Activated T-cell treated with anti-CD3 and anti-CD28 coated beads, Interleukin-2, amount 50 U/mL, for 48 hours (primary cell): ENCODE results near the gene ATP6V1B1.

Experiments used
- DNase-seq, 2 experiments: peaks; one replicate each; pipeline ENCODE4 v3.0.0-alpha.2; 2020

The ATP6V1B1 gene

DNA sequence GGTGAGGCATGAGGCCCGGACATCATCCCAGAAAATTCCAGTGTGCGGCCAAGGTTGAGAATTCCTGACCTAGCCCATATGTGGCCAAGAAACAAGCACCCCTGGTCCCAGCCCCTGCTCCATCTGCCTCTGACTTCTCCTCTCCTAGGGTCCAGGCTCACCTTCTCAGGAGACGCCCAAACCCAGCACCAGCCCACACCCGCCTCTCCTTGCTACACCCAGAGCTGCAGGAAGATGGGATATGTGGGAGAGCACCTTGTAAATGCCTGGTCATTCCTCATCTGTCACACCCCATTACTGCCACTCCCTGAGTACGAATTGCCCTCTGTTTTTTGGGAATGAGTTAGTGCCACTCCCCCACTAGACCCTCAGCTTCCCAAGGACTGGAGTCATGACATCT, 7.3 kb upstream of the ATP6V1B1 start:
- DNase-seq: peak in 1 of 2 experiments; percentile 13

DNA sequence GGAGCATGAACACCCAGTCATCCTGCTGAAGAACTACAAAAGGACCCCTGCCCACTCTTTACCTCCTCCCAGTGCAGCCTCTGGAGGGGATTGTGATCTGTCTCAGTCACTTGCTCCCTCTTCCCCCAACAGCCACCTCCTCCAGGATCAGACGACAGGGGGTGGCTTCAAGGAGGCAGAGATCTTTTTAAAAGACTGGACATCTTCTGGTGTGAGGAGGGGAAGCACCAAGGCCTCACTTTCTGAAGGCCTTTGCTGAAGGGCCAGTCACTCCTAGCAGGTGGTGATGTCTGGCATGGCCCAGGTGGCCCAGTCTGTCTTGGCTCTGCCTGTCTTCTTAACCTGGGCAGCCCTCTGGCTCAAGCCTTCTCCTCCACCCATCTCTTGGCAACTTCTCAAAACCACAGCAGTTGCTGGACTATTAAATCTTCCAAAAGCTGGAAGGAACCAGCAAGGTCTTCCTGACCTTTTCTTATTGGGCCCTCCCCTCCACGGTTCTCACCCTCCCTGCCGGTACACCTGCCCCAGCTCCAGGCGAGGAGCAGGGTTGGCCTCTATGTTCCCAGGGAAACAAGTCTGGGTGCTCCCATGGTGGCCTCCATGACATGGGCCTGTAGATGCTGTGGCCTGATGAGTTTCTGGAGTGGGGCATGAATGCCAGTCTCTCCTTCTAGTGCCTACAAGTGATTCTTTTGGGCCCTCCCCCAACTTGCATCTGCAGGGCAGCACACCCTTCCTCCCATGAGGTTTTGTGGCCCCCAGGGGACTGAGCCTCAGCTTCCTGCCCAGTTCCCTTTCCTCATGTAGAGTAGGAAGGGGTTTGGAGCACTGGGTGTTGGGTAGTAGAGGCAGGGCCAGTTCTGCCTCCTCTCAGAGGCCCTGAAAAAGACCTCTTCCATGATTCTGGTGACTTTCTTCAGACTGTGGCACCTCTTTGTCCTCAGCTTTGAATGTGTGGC, 5.0 kb upstream of the ATP6V1B1 start:
- DNase-seq: peak in 1 of 2 experiments; percentile 9

DNA sequence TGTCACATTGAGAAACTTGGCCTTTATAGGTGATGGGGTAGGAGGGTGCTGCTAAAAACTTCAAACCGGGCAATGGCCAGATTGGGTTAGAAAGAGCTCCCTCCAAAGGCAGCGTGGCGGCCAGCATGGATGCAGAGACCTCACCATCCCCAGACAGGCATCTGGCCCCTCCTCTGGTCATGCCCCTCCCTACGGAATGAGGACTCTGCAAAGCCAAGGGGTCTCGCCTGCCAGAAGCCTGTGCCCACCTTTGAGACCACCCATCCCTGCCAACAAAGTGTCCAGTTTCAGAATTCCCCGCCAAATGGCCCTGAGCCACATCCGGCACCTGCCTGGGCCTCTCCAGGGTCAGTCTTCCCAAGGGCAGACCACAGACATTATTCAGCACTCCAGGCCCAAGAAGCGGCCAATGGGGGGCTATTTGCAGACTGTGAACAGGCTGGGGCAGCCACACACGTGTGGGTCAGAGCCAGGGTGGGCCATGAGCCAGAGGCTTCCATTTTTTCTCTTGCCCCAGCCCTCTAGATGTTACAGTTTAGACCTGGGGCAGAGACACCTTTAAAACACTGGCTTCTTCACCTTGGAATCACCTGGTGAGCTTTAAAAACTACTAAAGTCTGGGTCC, 4.2 kb upstream of the ATP6V1B1 start:
- no peak for DNase-seq

- no peak for DNase-seq
Observed at GRCh38 chr2:70932631-70933230, 3.0 kb upstream of the ATP6V1B1 start.

DNA sequence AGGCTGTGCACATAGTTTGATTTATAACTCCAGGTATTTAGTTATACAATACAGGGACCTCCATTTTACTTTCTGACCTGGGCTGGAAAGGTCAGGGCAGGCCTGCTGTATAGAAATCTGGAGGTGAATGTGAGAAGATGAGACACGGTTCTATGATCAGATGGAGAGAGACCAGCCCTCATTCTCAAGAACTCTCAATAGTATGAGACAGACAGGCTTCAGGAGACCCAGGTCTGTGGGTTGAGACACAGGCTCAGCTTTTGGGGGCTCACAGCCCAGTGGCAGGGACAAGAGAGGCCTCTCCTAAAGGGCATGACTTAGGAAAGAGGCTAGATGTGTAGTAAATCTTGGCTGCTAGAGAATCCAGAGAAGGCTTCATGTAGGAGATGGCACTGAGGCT, 719 bp upstream of the ATP6V1B1 start:
- DNase-seq: peak in 1 of 2 experiments; percentile 6

DNA sequence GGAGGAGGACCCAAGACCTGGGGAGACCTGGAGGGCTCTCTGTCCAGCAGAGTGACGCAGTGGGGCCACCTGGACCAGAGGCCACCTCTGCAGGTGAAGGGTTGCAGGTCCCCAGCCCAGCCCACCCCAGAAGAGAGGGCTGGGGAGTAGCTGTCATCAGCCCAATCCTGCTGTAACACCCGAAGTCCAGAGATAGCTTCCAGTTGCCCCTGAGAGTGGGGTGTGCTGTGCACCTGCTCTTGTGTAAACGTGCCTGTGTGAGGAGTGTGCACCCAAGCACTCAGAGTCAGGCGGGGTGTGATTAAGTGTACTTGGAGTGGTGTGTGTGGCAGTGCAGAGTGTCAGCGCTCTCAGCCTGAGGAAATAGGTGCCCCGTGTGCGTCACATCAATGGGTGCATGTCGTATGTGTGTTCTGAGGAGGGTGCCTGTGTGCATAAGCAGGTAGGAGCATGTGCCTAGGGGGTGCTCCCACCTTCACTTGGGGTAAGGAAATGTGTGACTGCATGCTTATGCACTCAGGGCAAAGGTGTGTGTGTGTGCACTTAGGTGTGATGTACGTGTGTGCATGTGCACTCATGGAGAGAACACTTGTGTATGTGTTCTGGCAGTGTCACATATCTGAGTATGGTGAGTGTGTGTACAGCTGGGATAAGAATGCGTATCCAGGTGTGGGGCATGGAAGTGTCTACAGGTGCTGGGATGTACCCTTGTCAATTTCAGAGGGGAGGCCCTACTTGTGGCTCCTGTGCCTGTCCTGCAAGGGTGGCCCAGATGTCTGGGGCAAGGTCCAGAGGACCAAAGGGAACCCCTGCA, 672 bp downstream of the ATP6V1B1 start:
- peak in 1 of 2 experiments; percentile 11 for DNase-seq

DNA sequence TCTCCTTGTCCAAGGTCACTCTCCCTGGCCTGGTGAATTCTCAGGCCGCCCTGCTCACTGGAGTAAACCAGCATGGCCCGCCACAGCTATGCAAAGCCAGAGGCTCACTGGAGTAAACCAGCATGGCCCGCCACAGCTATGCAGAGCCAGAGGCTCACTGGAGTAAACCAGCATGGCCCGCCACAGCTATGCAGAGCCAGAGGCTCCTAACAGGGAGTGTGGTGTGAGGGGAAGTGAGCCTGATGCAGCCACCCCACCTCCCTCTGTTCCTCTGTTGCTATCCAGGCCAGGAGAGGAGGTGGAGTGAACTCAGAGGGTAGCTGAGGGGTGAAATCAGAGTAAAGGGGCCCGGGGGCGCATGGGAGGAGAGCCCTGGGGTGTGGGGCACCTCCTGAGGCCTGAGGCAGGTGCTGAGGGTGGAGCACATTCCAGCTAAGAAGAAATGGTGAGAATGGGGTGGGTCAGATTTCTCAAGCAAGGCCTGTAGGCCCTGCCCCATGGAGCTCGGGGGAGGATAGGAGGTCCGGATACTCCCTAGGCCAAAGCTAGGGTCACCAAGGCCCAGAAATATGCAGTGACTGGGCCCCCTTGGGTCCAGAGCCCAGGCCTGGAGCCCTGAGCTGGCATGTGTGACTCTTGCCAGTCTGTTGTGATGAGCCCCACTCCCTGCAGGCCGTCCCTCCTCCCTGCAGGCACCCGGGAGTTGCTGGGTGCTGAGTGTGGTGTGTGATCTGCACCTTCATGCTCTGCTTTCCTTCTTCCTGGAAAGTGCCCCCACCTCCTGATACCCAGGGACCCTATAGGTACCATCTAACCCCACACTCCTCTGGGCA, 1.5 kb downstream of the ATP6V1B1 start:
- peak in 1 of 2 experiments; percentile 10 for DNase-seq

DNA sequence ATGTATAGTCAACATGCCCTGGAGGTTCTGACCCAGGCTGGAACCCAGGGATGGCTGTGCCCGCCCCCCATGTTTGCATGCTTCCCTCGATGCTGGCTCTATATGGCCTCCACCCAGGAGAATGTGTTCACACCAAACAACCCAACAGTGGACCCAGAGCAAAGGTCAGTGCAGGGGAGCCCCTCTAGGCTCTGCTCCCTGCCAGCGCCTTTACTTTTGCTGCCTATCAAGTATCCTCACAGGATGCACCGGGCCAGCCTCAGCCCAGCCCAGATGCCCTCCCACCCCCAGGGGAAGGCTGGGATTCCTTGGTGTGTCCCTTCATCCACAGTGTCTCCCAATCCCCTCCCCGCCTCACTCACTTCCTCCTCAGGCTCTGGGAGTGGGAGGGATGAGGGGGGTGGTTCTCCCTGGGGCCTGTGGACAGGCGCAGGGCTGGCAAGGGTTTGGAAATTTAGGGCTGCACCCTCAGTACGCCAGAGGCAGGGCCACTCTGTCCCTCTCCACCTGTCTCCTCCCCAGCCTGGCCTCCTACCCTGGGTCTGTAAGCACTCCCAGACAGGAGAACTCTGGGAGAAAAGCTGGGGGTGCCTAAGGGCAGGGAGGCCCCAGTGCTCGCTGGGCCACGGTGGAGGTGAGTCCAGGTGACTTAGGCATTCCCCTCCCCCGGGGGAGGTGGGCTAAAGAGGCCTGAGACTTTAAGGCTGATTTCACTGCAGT, 2.3 kb downstream of the ATP6V1B1 start:
- DNase-seq: no peak

GRCh38 chr2:70938586-70938950, 2.9 kb downstream of the ATP6V1B1 start:
- DNase-seq: no peak

- DNase-seq: no peak
Observed at GRCh38 chr2:70939001-70939838, 3.5 kb downstream of the ATP6V1B1 start.

- DNase-seq: no peak
Observed at GRCh38 chr2:70939839-70940580, 4.3 kb downstream of the ATP6V1B1 start.

DNA sequence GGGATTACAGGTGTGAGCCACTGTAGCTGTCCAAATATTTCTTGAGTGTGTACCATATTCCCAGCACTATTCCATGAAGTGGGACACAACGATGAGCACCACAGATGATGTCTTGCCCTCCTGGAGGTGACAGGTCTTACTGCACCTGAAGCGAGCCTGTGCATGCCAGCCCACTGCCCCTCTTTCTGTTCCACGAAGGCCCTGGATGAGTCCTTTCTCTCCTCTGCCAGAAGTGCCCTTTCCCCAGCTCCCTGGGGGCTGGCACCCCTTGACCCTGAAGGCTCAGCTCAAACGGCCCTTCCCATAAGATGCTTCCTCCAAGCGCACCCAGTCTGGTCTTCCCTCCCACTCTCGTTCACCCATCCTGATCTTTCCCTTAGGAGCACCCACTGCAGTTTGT, 5.5 kb downstream of the ATP6V1B1 start:
- DNase-seq: no peak

DNA sequence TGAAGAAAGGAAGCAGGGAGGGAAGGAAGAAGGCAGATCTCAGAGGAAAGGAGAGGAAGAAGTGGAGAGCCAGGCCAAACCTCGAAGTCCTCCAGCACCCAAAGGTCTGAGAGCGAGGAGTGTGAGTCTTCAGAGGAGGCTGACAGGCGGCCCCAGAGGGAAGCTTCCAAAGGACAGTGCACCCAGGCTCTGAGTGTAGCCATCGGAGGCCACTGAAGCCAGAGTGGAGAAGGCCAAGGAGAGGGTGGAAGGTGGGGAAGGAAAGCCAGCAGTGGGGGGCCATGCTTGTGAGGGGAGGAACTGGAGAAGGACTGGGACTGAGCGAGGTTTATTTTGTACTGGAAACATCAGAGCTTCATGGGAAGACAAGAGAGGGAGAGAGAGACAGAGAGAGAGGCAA, 6.0 kb downstream of the ATP6V1B1 start:
- DNase-seq: no peak

- no peak for DNase-seq
Observed at GRCh38 chr2:70942396-70943204, 6.9 kb downstream of the ATP6V1B1 start.

- DNase-seq: no peak
Observed at GRCh38 chr2:70943205-70943871, 7.6 kb downstream of the ATP6V1B1 start.

GRCh38 chr2:70944111-70944690, 8.5 kb downstream of the ATP6V1B1 start:
- no peak for DNase-seq

DNA sequence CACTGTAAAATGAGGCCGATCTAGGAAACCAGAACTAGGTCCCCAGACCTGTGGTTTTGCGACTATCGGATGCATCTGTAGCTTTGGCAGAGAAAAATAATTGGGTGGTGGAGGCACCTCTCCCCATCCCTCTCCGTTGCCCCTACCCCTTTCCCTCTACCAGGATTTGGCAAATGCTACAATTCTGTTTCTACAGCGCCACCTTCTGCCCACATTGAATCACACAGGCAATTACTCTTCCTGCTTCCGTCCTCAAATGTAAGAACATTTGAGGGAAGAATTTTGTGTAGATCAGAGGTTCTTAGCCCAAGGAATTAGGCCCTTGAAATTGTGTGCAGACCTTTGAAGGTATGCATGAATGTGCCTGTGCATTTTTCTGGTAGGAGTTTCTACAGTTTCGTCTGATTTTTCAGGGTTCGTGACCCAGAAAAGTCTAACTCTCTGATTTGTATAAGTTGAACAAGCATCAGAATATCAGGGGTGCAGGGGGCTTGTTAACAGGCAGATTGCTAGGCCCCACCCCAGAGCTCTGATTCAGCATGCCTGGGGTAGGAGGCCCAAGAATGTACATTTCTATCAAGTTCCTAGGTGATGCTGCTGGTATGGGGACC, 11.2 kb downstream of the ATP6V1B1 start:
- peak; percentile 65 to 68 for DNase-seq
